ENCODE measurements around the gene PIEZO2.

The PIEZO2 gene

DNA sequence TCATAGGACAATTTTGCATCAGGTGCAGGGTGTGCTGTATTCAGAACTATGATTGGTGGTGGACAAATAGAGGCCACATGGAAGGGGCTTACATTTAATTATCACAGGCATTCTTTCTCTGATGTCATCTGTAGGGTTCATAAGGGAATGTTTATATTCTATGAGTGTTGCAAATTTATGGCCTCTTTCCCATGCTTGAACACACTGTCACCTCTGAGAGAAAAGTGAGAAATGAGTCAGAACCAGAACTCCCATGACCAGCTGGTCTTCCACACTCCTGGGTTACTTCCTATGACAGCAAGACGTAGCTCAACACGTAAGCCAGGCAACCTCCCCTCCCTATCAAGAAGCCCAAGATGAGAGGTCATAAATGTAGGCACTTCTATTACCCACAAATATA is 310.8 kb downstream of the PIEZO2 start:
- no peak for DNase-seq

DNA sequence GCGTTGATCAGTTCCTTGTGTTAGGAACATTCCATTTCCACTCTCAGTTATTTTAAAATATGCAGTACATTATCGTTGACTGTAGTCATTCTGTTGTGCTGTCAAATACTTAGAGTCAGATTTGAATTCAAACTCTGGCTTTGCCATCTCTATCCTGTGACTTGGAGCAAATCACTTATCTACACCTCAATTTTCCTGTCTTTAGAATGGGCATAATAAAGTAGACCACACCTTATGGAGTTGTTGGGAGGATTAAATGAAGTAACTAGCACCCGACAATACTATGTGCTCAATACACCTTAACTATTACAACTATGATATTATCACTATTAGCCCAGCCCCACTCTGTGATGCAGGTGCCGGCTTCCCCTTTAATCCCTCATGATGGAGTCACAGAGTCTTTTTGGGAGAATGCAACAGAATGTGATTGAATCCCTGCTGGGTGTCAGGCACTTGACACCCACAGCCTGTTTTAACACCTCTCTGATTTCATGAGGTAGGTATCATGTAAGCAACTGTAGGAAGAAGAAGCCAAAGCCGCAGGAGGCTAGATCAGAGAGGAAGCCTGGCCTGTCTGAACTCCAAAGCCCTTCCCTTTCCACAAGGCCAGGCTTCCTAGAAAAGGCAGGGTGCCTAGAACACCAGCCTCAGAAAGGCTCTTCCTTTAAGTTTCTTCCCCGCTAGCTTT is 315.1 kb downstream of the PIEZO2 start:
- no peak for DNase-seq

DNA sequence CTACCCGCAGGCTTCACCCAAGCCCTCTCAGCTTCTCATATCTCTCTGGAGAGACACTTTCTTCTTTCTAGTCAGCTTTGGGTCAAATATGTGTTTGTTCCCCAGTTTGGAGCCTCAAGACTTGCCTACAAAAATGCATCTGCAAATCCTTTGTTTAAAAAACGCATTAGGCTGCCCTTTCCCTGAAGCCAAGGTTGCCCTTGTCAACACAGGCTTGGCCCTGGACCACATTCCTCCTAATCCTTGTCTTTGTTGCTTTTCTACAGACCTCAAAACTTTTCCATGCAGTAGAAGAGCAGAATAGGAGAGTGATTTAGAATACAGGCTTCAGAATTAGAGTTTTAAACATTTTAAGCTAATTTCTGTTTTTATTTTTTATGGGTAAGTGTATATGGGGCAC is 315.7 kb downstream of the PIEZO2 start:
- no peak for DNase-seq

DNA sequence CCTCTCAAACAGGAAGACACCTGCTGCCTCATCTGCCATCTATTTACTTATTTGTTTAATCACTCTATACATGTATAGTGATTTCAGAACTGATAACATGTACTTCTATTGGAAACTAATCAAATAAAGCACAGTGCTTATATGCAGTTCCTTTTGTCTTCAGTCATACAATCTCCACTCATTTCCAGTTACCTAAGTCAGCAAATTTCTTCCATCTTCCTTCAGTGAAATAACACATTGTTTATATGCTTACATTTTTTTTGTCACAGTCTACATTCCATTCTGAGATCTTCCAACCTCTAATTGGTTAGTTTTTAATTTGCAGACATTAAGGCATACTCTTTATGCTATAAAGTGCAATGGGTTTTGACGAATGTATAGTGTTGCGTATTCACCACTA is 323.0 kb downstream of the PIEZO2 start:
- no peak for DNase-seq

DNA sequence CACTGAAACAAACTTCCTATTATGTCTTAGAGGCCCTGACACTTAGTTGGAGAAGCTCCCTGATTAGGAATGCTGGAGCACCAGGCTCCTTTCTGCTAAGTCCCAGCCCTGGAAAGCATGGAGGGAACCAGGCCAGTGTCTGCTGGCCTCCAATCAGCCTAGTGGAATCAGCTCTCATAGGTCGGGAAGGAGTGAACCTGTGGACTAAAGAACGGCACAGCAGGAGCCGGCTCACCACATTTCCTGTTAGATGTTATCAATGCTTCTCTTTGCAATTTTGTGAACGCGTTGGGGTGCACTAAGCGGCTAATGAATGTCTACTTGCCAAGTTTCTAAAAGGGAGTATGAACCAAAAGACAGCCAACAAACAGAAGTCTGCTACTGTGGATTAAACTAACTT is 326.9 kb downstream of the PIEZO2 start:
- DNase-seq, result no peak

DNA sequence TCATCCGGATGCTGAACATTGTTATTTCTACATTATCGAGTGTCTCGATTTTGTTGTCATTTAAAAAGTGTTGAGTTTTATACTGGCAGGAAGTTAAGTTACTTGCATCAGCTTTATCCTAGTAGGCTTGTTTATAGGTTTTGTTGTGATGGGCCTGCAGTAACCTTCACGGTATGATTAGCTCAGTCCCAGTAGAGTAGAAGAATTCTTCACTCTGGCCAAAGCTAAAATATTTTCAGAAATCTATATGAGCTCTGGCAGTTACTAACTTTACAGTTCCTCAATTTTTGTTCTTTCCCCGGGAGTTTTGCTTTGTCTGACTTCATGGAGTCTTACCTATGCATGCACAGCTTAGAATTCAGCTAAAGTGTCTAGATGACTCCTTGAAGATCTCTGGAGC is 328.7 kb downstream of the PIEZO2 start:
- no peak for DNase-seq

DNA sequence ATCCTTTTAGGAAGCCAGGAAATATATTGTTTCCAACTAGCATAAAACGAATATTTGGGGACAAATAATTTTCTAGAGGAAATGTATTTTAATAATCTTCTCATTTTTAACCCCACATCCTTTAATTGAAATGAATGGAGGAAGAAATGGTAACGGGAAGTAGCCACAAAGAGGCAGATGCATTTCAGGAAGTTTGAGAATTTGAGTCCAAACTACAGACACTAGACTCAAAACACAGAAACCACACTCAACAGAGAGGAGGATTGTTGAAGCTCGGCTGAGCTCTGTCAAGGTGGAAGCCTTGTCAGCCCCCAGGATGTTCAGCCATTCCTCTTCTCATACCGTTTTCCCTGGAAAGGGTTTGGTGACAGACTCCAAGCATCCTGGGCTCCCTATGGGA is 335.0 kb downstream of the PIEZO2 start:
- DNase-seq, result no peak

DNA sequence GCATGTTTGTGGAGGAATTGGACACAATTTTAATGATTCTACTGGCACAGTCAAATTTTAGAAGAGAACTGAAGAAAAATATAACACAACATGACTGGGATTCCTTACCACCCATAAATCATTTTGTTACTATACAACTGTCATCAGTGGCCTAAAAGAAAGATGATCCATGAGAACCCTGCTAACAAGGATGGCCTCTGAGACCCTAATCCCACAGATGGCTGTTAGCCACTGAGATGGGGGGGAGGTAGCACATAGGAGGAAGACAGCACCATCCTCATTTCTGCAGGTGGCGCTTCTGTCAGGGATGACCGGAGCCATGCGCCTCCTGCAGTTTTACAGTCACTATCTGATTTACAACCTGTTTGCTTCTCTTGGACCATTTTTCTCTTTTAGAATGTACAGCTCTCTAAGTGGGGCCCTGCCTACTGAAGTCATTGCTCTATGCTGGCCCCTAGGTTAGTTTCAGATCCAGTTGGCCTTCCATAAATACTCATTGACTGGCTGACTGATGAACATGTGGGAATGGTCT is 343.7 kb downstream of the PIEZO2 start:
- DNase-seq, result no peak

DNA sequence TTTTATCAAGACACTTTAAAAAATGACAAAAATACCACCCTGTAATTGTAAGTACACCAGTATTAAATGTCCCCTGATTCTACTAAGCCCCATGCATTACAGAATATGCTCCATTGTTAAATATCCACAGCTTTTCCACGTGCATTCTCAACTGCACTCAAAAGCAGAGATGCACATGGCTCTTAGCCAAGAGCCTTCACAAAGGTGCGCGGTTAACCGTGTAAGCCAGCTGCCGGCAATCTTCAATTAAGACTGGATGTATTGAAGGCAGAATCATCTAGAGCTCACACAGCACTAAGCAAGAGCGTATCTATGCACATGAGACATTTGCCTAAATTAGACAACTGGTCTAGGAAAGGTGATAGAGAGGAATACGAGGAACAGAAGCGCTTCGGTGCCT is 345.2 kb downstream of the PIEZO2 start:
- DNase-seq, result no peak

DNA sequence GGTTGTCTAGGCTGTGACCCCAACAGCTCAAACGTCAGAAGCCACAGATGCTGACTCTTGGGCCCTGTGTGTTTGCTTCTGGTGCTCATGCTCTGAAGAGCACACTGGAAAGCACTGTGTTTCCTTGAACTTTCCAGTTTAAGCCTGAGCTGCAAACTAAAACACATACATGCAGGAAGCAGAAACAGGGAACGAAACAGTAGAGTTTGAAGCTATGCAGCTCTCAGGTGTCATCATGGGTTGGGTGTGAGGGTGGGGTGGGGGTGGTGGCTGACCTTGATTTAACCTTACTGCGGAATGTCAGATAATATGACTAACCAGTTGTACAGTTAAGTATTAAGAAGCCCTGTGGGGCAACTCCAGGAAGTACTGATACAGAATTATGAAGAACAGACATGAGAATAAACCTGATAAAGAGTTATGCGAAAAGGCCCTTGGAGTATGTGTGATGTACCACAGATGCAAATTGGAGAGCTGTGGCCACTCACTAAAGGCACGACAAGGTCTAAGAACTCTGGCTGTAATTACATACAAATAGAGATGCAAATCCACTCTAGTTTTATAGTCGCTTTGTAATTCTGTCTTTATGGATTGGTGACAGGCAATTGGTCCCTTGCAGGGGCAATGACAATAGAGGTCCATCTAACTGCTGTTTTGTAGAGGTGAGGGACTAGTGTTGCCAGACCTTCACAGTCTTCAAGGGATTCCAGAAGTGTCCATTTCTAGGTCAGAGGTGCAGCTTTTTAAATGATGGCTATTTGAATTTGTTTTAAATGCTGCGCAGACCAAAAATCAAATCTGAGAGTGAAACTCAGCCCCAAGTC is 350.4 kb downstream of the PIEZO2 start:
- no peak for DNase-seq

DNA sequence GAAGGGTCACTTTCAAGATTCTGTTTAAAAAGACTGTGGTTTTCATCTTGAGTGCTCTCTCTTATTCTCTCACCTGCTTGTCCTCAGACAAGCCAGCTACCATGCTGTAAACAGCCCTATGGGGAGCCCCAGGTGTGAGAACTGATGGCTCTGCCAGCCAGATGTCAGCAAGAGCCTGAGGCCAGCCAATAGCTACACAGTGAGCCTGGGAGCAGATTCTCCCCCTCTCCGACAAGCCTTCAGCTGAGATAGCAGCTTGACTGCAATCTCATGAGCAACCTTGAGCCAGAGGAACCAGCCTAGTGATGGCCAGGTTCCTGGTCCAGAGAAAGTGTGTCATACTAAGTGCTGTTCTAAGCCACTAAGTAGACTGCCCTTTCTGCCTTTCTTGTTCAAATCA is 351.5 kb downstream of the PIEZO2 start:
- no peak for DNase-seq

DNA sequence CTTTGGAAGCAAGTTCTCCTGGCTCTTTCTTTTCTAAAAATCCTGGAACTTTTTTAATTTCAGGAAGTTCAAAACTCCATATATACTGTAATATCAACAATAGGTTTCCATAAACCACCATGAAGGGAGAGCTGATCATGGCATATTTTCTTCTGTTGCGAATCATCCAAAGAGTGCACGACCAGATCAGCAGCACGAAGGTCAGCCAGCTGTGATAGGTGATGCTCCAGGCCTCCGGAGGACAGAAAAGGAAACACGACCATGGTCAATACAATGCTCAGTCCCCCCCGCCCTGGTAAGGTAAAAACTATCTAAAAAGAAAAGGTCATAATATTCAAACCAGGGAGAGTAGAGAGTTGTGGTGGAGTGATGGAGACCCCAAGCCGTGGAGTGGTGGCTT is 354.6 kb downstream of the PIEZO2 start:
- DNase-seq, result no peak

DNA sequence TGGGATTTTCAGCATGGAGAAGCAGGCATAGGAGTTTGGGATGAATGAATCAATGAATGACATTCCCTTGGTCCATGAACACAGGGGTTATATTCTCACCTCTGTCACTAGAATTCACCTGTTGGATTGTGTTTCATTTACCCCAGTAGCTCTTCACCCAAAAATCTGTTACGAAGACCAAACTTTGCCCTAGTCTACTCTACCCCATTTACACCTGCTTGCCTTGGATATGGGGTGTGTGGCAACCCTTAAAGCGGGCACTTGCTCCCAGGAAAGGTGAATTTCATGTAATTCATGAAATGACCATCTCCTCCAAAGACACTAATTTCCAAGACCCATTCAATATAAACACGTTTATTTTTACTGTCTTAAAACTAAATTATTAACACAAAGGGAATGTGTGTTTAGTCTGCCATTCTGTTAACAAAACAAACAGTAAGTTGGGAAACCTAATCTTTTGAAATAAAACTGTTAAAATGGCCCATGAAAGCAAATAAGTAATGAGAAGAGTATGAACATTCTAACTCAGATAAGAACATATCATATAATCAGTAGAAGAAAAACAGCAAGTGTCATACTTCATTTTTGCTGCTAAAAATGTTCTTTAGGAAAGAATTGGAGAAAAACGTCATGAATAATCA is 355.5 kb downstream of the PIEZO2 start:
- no peak for DNase-seq

DNA sequence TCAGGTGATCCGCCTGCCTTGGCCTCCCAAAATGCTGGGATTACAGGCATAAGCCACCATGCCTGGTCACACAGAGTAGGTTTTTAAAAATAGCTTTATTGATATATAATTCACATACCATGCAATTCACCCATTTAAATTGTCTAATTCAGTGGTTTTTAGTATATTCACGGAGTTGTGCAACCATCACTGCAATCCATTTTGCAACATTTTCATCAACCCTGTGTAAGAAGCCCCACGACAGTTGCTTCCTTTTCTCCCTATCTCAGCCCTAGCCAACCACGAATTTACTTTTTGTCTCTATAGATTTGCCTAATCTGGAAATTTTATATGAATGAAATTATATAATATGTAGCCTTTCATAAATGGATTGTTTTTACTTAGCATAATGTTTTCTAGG is 357.2 kb downstream of the PIEZO2 start:
- DNase-seq, result no peak

DNA sequence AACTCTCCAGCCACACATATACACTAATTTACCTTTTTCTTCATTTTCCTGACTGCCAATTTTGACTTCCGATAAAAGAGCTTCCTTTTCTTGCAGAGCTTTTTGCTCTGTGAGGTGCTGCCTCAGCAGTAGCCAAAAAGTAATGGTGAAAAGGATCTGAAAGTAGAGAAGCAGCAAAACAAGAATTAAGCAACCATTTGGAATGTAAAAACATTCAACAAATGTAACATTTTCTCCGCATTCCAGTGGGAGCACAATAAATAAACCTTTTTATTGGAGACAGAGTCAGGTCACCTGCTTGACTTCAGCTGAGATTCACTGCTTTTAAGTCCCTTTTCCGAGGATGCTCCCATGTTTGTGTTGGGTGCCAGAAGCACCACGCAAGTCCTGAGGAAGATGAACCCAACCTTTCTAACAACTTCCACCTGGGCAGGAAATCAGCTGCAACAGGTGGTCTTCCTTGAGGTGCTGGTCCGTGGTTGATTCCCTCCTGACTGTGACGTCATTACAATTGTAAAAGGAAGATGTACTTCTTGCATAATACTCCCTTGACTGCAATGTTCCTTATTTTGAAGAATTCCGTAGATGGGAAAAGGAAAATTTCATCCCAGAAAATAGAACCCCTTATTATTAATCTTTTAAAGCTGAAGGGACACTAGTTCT is 358.1 kb downstream of the PIEZO2 start:
- no peak for DNase-seq

DNA sequence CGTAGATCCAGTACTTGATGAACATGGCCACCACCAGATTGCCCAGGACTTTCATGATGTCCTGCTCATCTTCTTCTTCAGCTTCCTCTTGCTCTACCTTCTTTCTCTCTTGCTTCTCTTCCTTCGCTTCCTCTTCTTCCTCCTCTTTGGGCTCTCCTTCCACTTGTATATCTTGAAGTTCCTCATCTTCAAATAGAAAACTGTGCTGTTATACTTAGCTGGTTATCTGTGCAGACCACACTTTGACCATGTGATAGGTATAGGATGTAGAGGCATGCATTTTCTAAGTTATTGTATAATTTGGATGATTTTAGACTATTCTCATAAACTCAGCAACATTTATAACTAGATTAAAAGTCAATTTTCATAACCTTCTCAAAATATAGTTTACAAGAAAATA is 360.2 kb downstream of the PIEZO2 start:
- DNase-seq, result no peak

DNA sequence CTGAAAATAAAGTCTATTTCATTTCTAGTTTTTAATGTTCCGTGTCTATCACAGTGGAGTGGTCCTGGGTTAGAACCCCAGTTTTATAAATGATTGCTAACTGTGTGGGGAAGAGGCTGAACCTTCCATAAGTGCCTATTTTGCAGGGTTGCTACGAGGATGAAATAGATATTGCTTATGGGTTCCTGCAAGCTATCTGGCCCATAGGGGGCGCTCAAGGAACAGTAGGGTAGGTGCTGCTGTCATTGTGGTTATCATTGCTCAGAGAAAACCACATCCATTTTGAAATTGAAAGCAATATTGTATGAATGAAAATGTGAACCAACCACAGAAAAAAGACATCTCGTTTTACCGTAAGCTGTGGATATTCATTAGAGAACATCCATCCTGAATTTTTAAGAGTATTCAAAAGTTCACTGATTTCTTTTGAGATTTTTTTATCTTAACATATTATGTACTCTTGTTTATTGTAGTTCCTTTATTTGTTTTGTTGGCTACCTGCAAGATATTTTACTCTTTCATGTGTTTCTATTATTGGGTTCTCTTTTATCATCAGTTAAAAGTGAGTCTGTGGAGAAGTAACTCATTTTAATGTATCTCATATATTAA is 362.0 kb downstream of the PIEZO2 start:
- DNase-seq, result peak; percentile 83

DNA sequence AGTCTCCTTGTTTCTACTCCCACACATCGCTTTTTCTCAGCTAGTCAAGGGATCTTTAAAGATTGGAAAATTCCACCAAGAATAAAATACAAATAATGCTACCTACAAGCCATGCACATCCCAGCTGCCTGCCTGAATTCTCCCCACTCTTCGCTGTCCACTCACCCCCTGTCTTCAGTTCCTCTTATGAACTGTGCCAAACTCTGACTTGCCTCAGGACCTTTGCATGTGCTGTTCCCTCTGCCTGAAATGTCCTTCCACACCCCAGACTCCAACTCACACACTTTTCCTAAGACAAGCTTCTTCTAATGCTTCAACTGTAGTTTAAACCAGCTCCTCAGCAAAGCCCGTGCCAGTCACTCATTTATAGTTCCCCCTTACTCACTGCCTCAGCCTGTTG is 363.6 kb downstream of the PIEZO2 start:
- no peak for DNase-seq

DNA sequence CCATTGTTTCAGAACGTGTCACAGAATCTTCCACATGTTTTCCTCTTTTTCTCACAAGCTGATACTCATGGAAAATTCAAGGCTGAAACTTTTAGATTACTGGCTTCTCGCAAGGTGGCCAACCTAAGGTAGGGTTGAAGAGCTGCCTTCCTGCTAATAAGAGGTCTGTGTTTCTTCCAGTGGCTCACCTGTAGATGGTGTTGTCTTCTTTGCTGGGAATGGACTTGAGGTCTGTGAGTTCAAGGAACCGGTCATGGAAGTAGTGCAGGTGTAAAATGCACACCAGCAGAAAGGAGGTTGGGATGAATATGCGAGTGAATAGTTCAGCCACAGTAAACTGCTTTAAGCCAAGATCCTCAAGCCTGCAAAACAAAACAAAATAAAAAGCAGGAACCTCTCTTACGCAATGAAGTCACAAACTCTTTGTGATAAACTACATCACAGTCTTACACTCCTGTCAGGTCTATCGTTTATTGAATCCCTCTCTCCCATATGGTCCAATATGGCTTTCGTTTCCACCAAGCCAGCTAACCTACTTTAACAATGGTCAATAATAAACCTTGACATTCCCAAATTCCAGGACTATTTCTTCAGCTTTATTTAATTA is 364.7 kb downstream of the PIEZO2 start:
- DNase-seq, result no peak

DNA sequence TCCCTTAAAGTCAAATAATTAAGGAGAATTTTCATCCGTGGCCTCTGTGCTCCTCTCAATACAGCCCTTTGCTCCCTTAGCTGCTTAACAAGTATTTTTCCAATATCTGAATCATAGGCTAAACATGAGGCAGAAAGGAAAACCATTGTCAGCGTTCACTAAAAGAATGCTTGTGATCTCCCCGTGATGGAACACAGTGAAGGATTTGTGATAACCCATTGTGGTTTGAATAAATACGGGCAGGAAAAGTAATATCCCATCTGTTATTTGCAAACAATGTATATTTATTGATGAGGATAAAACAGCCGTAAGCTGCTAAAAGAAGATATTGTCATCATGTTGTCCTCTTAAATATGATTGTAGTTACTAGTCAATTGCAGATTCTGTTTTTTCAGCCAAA is 365.4 kb downstream of the PIEZO2 start:
- DNase-seq, result no peak

DNA sequence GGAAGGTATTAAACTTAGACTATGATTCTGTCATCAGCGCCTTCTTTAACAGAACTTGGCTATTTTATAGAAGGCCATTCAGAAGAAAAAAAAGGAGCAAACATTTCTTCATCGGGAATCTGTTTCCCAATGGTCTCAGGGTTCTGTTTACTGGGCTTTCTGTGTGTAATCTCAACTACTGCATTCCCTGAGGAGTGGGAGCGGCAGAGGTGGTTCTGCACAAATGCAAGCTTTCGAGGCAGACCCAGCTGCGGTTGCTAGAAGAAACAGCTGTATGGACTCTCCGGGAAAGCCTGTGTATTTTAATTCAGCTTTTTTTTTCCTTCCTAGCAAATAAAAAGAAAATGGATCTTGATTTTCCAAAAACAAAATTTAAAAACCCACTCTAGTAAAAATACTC is 372.9 kb downstream of the PIEZO2 start:
- DNase-seq, result no peak

DNA sequence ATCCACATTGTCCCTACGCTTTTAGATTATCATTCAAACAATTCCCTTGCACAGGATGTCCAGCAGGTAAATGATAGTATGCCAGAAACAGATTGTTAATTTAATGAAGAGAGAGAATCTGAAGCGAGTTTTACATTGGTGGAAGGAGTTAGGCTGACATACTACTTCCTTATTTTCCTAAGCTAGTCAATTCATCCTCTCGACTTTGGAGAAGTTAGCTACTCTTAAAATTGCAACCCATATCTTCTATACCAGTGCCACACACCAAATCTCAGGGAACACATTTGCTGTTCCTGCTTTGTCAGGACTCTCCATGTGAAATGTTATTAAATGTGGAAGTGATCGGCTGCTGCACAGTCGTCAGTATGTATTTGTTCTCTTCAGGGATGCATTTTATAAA is 374.3 kb downstream of the PIEZO2 start:
- DNase-seq, result no peak

All from activated naive CD4-positive, alpha-beta T cell treated with Interleukin-2 at 50 U/mL for 16 hours (primary cell).